Tibial nerve (tissue), 4 donors: ENCODE data around the gene CFTR. TPM values are rescaled to one million over a fixed set of nuclear protein-coding genes. Genes with fewer than 3 reads are reported as not detected.

ENCODE experiments used
- DNase-seq, 2 donors: peaks; one replicate each; pipeline ENCODE4 v3.0.0-alpha.2; 2019; ENCODE audit warnings: low spot score in 2 of 2
- H3K27ac ChIP-seq, 4 donors: fragments of 200-600 bp; sonication (generic) in 3 of 4; one replicate each; pipeline ENCODE4 v1.5.1; 2017 to 2019; ENCODE audit warnings: mild to moderate bottlenecking in 1 of 4
- H3K27me3 ChIP-seq, 2 donors: fragments of 200-600 bp; sonication (generic) in 1 of 2; one replicate each; pipeline versions ENCODE4 v1.5.1 to v1.6.0; 2017 to 2019
- H3K36me3 ChIP-seq, 3 donors: fragments of 200-600 bp; sonication (generic); one replicate each; pipeline ENCODE4 v1.5.1; 2018 to 2019
- H3K4me1 ChIP-seq, 4 donors: fragments of 200-600 bp; sonication (generic) in 3 of 4; one replicate each; pipeline ENCODE4 v1.5.1; 2017 to 2019
- H3K4me3 ChIP-seq, 4 donors: fragments of 200-600 bp; sonication (generic) in 3 of 4; one replicate each; pipeline ENCODE4 v1.5.1; 2017 to 2019; ENCODE audit warnings: mild to moderate bottlenecking in 1 of 4, moderate library complexity in 1 of 4
- H3K9me3 ChIP-seq, 4 donors: fragments of 200-600 bp; sonication (generic) in 3 of 4; one replicate each; pipeline ENCODE4 v1.5.1; 2017 to 2019
- EP300 ChIP-seq, 2 donors: sonication (generic); formaldehyde crosslinking; IDR thresholded peaks; one replicate each; pipeline ENCODE4 v1.6.1; 2017; ENCODE audit warnings: antibody characterized with exemption in 2 of 2, mild to moderate bottlenecking in 1 of 2
- POLR2A ChIP-seq, 2 donors: fragments of 450-650 bp; IDR thresholded peaks; one replicate each; pipeline ENCODE4 v1.6.1; 2017; ENCODE audit warnings: antibody characterized with exemption in 2 of 2, mild to moderate bottlenecking in 2 of 2, moderate library complexity in 2 of 2
- WGBS, 2 donors: methylation state at CpG; one replicate each; pipeline ENCODE4 v1.1.5; 2018; 5-methylcytosine and 5-hydroxymethylcytosine counted together
- total RNA-seq, 4 donors: library from RNA; depleted of rRNA; stranded (reverse); fragments of >200 nt; gene quantifications; one replicate each; pipeline ENCODE4 v1.1.0, GENCODE V29; 2016
- TF ChIP-seq, protein P1 (sequence below), 5 experiments: fragments of 200-600 bp in 3 of 5; fragments of 450-650 bp in 2 of 5; sonication (generic) in 3 of 5; IDR thresholded peaks; one replicate each; pipeline ENCODE4 v1.5.1; 2016 to 2019; ENCODE audit warnings: antibody characterized with exemption in 5 of 5, mild to moderate bottlenecking in 3 of 5, moderate library complexity in 2 of 5

Gene CFTR
- total RNA-seq, 4 donors from 2014 or later: under 0.01 TPM; not detected in 3

GRCh38 chr7:117550625-117551024 lies 70.8 kb downstream of the CFTR start:
- H3K27ac ChIP-seq: no peak overlapping the region
- DNase-seq: no peak
- no peaks in the 10 kb centered on the region for H3K36me3 ChIP-seq
- H3K9me3 ChIP-seq: no peaks in the 10 kb centered on the region
- no peak overlapping the region for H3K4me3 ChIP-seq
- H3K4me1 ChIP-seq: no peaks in the 10 kb centered on the region
- TF ChIP-seq, protein P1, sequence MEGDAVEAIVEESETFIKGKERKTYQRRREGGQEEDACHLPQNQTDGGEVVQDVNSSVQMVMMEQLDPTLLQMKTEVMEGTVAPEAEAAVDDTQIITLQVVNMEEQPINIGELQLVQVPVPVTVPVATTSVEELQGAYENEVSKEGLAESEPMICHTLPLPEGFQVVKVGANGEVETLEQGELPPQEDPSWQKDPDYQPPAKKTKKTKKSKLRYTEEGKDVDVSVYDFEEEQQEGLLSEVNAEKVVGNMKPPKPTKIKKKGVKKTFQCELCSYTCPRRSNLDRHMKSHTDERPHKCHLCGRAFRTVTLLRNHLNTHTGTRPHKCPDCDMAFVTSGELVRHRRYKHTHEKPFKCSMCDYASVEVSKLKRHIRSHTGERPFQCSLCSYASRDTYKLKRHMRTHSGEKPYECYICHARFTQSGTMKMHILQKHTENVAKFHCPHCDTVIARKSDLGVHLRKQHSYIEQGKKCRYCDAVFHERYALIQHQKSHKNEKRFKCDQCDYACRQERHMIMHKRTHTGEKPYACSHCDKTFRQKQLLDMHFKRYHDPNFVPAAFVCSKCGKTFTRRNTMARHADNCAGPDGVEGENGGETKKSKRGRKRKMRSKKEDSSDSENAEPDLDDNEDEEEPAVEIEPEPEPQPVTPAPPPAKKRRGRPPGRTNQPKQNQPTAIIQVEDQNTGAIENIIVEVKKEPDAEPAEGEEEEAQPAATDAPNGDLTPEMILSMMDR (IDR thresholded peaks at IDR 0.05): no peak
- no peak for TF ChIP-seq POLR2A (IDR thresholded peaks at IDR 0.05)
- no peak for TF ChIP-seq EP300 (IDR thresholded peaks at IDR 0.05)
- no peaks in the 10 kb centered on the region for H3K27me3 ChIP-seq
- WGBS, 2 donors: 49 to 73% methylated on average over 2 of the region's 2 CpGs

DNA sequence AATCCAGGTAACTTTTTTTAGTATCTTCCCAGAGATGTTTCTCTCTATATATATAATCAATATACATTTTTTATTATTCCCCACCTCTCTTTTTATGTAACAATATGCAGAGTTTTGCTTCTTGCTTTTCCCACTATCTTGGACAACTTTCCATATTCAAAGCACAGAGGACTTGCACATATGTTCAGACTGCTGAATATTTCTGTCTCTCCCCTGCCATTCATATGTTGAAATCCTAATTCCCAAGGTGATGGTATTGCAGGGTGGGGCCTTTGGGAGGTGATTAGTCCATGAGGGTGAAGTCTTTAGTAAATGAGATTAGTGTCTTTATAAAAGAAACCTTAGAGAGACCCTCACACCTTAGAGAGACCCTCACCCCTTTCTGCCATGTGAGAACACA lies 72.8 kb downstream of the CFTR start:
- no peak overlapping the region for H3K4me3 ChIP-seq
- TF ChIP-seq, protein P1 (IDR thresholded peaks at IDR 0.05): no peak
- TF ChIP-seq EP300 (IDR thresholded peaks at IDR 0.05): no peak
- no peak for TF ChIP-seq POLR2A (IDR thresholded peaks at IDR 0.05)

GRCh38 chr7:117555260-117555659 lies 75.4 kb downstream of the CFTR start:
- Histone ChIP-seq H3K36me3 (no peaks in the 10 kb centered on the region), H3K4me3 (no peak overlapping the region), H3K4me1 (no peaks in the 10 kb centered on the region), H3K27ac (no peak overlapping the region), H3K27me3 (no peaks in the 10 kb centered on the region), H3K9me3 (no peaks in the 10 kb centered on the region)
- WGBS, 2 donors: 84 to 87% methylated on average over 5 of the region's 5 CpGs
- no peak for DNase-seq
- TF ChIP-seq EP300 (IDR thresholded peaks at IDR 0.05) (no peak), POLR2A (IDR thresholded peaks at IDR 0.05) (no peak)
- TF ChIP-seq, protein P1 (IDR thresholded peaks at IDR 0.05): no peak

More for the DNA sequence above, 72.8 kb downstream of the CFTR start:
- H3K36me3 ChIP-seq: no peaks in the 10 kb centered on the region
- H3K4me1 ChIP-seq: no peaks in the 10 kb centered on the region
- DNase-seq: no peak
- no peak overlapping the region for H3K27ac ChIP-seq
- no peaks in the 10 kb centered on the region for H3K9me3 ChIP-seq
- no peaks in the 10 kb centered on the region for H3K27me3 ChIP-seq

- H3K36me3 ChIP-seq: no peaks in the 10 kb centered on the region
- no peaks in the 10 kb centered on the region for H3K4me1 ChIP-seq
- 89 to 94% methylated on average over 3 of the region's 3 CpGs for WGBS, 2 donors
- no peaks in the 10 kb centered on the region for H3K9me3 ChIP-seq
- no peak overlapping the region for H3K27ac ChIP-seq
- DNase-seq: no peak
- no peaks in the 10 kb centered on the region for H3K27me3 ChIP-seq
- TF ChIP-seq EP300 (IDR thresholded peaks at IDR 0.05) (no peak), POLR2A (IDR thresholded peaks at IDR 0.05) (no peak)
- TF ChIP-seq, protein P1 (IDR thresholded peaks at IDR 0.05): no peak
- H3K4me3 ChIP-seq: no peak overlapping the region
Measured at GRCh38 chr7:117559391-117559790, 79.6 kb downstream of the CFTR start.

DNA sequence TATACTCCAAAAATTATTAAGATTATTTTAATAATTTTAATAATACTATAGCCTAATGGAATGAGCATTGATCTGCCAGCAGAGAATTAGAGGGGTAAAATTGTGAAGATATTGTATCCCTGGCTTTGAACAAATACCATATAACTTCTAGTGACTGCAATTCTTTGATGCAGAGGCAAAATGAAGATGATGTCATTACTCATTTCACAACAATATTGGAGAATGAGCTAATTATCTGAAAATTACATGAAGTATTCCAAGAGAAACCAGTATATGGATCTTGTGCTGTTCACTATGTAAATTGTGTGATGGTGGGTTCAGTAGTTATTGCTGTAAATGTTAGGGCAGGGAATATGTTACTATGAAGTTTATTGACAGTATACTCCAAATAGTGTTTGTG lies 80.2 kb downstream of the CFTR start:
- Histone ChIP-seq H3K27ac (no peak overlapping the region), H3K27me3 (no peaks in the 10 kb centered on the region), H3K36me3 (no peaks in the 10 kb centered on the region), H3K4me3 (no peak overlapping the region), H3K9me3 (no peaks in the 10 kb centered on the region), H3K4me1 (no peaks in the 10 kb centered on the region)
- TF ChIP-seq EP300 (IDR thresholded peaks at IDR 0.05) (no peak), POLR2A (IDR thresholded peaks at IDR 0.05) (no peak)
- TF ChIP-seq, protein P1 (IDR thresholded peaks at IDR 0.05): no peak
- no peak for DNase-seq
